ENCODE measurements around the gene COBL. TPM values are rescaled to one million over a fixed set of nuclear protein-coding genes. Genes with fewer than 3 reads are reported as not detected.

Gene COBL
- total RNA-seq, 4 donors from 2014 or later = 5.9 to 21.3 (median 7.8) TPM

DNA sequence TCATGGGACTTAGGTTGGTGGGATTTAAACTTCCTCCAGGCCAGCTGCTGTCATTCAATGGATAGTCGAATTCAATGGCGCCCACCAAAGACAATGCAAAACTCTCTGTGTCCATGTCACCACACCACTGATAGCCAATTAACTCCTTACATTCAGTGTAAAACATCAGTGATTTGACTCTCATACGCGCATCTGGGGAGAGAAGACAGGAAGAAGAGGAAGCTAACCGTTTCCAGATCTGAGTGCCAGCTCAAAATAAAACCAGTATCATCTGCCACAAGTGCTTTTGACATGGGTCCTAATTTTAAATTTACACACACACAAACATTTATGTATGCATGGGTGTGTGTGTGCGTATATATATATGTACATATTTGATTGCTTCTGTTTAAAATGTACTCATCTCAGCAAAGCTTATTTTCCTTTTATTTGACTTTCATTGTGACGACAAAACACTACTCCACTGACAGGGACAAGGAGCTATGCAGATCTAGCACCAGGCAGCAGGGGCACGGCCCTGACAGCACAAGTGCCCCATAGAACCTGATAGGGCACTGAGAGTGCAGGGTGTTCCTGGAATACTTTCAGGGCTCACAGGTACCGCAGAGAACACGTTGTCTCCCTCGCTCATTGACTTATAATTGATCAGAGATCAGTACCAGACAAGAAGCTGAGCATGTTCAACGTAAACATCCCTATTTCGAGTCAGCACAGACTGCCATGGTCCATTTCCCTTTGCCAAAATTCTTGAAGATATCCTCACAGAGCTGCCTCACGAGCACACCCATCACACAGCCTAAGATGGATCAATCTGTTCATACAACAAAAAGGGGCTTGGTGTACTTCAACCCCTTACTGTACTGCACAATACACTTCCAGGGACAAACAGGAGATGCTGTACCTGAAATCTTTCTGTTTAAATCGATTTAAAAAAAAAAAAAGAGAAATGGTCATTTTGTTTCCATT lies 176.1 kb downstream of the COBL start:
- peak overlapping the region in 1 of 4 donors; percentile 15 for H3K27ac ChIP-seq
- TF ChIP-seq POLR2A (IDR thresholded peaks at IDR 0.05) = no peak
- TF ChIP-seq CTCF (IDR thresholded peaks at IDR 0.05) = no peak

GRCh38 chr7:51139796-51140195 lies 176.8 kb downstream of the COBL start:
- Histone ChIP-seq H3K36me3 (no peaks in the 10 kb centered on the region), H3K4me3 (no peak overlapping the region), H3K27ac (peak overlapping the region in 1 of 4 donors; percentile 45), H3K27me3 (no peaks in the 10 kb centered on the region), H3K4me1 (peaks cover 8 to 62% (median 14%) of the 10 kb centered on the region in 3 donors), H3K9me3 (no peaks in the 10 kb centered on the region)
- intact Hi-C loops (cut with DNase I) = loop anchor here (10.0 kb wide), 1 partner anchor 665 kb away; no protein-coding TSS in a partner anchor
- TF ChIP-seq POLR2A (IDR thresholded peaks at IDR 0.05) (no peak), CTCF (IDR thresholded peaks at IDR 0.05) (no peak)
- no peak for DNase-seq
- WGBS, 2 donors = 30 to 33% methylated on average over 1 of the region's 1 CpG

More for the DNA sequence above, 176.1 kb downstream of the COBL start:
- no peak for DNase-seq
- intact Hi-C loops (cut with DNase I) = loop anchor here (10.0 kb wide), 1 partner anchor 666 kb away; no protein-coding TSS in a partner anchor
- 53 to 56% methylated on average over 15 of the region's 15 CpGs for WGBS, 2 donors
- Histone ChIP-seq H3K9me3 (no peaks in the 10 kb centered on the region), H3K4me3 (no peak overlapping the region), H3K4me1 (peaks cover 8 to 62% (median 14%) of the 10 kb centered on the region in 3 donors), H3K36me3 (no peaks in the 10 kb centered on the region), H3K27me3 (no peaks in the 10 kb centered on the region)

- Histone ChIP-seq H3K36me3 (peaks cover 0 to under 1% (median 0%) of the 10 kb centered on the region in 3 donors), H3K9me3 (no peaks in the 10 kb centered on the region), H3K4me1 (peaks cover 8 to 49% (median 14%) of the 10 kb centered on the region in 3 donors), H3K27ac (no peak overlapping the region), H3K27me3 (no peaks in the 10 kb centered on the region), H3K4me3 (no peak overlapping the region)
- WGBS, 2 donors = 85 to 93% methylated on average over 10 of the region's 10 CpGs
- intact Hi-C loops (cut with DNase I) = no loop called here
- DNase-seq = no peak
- TF ChIP-seq CTCF (IDR thresholded peaks at IDR 0.05) (no peak), POLR2A (IDR thresholded peaks at IDR 0.05) (no peak)
Observed at GRCh38 chr7:51138123-51139085, 178.2 kb downstream of the COBL start.

GRCh38 chr7:51135576-51135975 lies 181.0 kb downstream of the COBL start:
- DNase-seq = no peak
- peaks cover 0 to 12% (median 0%) of the 10 kb centered on the region in 3 donors for H3K36me3 ChIP-seq
- intact Hi-C loops (cut with DNase I) = no loop called here
- H3K27me3 ChIP-seq = no peaks in the 10 kb centered on the region
- H3K27ac ChIP-seq = no peak overlapping the region
- TF ChIP-seq CTCF (IDR thresholded peaks at IDR 0.05) = no peak
- TF ChIP-seq POLR2A (IDR thresholded peaks at IDR 0.05) = no peak
- H3K4me3 ChIP-seq = no peak overlapping the region
- peaks cover 8 to 27% (median 11%) of the 10 kb centered on the region in 3 donors for H3K4me1 ChIP-seq
- peaks cover 0 to 6% (median 0%) of the 10 kb centered on the region in 3 donors for H3K9me3 ChIP-seq
- WGBS, 2 donors = 71 to 72% methylated on average over 2 of the region's 2 CpGs
